HG02840 (cell line): ENCODE results near the gene SLN.

ENCODE experiments used
- ATAC-seq: cut with Tn5 transposase; IDR thresholded peaks from one replicate; pipeline ENCODE4 v1.9.1; 2021; ENCODE audit warnings: mild to moderate bottlenecking, moderate library complexity, moderate number of reproducible peaks; ENCODE audit not compliant: unreplicated experiment, low FRiP score

SLN gene

DNA sequence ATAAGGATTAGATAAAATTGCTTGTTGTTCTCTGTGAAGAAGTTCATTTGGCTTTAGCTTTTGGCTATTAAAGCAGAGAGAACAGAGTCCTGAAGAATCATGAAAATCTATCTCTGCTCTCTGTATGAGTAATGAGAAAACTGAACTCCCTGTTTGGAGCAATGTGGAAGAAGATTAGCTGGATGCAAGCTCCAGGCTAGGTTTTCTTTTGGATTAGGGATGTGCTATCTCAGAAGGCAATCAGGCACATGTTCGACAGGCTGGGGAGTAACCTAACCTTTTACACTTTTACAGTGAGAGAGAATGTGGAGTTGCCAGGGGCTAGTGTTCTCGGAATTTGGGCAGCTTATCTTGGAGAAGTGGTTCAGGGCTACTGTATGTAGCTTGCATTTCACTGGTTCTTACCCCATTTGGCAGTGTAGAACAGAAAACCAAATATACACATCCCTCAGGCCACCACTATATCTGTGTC lies 8.5 kb upstream of the SLN start:
- ATAC-seq, result no peak

DNA sequence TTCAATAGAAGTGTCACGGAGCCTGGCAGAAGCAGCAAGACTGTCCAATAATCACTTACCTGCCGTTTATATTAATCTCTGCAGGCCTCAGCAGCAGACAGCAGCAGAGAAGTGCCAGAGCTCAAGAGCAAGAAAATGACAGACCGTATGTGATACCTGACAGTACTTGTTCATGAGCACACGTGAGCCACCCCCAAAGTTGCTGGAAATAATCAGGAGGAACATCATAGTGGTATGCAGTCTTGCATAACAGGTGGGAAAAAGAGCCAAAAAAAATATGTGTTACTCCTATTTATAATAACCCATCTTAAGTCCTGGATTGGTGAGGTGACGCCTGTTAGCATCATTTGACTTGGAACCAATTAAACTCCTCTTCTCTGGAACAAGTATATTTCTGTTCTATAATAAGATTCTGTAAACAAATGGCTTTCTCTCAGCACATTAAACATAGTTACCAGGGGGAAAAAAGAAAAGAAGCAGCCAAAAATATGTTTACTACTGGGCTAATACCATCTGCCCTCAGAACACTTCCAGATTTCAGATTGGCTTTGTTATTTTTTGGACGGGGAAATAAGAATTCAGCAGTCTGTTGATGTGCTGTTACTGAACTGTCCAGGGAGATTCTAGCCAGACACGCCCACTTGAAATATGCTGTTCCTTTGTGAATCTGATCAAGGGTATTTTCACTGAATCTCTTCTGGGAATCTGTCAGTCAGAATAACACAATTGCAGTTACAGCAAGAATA lies 7.9 kb upstream of the SLN start:
- ATAC-seq, result no peak

DNA sequence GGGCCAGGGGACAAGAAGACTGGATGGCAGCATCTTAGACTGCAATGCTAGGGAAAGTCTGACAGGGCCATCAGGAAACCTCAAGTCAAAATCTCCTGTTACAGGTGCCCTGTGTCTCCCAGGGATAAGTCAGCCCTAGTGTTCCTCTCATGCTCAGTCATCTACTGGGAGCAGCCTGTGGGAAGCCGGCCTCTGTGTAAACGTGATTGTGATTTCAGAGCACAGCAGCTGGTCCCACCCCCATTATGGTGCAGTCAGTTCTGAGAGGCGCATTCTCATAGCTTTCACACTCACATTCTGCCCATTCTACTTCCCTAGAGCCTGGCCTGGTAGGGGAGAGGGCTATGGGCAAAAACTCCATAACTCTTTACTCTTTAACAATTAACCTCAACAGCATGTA lies 7.2 kb upstream of the SLN start:
- no peak for ATAC-seq

DNA sequence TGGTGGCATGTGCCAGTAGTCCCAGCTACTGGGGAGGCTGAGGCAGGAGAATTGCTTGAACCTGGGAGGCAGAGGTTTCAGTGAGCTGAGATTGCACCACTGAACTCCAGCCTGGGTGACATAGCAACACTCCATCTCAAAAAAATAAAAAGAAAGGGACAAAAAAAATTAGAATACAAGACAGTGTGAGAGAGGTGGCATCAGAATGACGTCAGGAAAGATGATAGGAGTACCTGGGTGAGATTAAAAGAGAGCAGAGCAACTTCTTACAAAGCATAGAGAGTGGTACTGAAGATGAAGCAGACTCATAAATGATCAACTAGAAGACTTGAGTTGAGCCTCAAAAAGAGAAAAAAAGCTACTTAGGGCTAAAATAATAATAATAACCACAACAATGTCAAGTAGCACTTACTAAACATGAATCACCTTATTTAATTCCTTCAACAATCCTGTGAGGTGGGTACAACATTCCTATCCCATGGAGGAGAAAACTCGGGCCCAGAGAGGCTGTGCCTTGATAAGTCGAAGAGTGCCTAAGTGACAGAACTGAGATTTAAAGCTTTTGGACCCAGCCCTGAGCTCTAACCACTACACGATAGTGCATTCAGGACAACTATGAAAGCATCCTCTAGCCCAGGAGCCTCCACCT lies 5.2 kb upstream of the SLN start:
- no peak for ATAC-seq

DNA sequence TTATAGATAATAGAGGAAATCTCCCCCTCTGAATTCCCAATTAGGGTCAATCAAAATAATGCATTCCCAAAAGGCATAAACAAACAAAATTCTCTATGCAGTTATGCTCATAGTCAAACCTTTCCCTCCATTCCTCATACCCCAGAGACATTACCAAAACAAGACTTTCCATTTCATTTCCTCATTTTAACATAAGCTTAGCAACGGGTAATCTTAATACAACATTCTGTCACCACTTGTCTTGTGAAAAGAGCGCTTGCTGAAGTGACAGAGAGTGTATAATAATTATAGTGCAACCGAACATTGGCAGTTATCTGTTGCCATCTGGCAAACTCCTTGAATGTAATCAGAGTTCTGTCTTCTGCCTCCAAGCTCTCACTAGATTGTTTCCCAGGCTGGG lies 1.2 kb upstream of the SLN start:
- no peak for ATAC-seq

DNA sequence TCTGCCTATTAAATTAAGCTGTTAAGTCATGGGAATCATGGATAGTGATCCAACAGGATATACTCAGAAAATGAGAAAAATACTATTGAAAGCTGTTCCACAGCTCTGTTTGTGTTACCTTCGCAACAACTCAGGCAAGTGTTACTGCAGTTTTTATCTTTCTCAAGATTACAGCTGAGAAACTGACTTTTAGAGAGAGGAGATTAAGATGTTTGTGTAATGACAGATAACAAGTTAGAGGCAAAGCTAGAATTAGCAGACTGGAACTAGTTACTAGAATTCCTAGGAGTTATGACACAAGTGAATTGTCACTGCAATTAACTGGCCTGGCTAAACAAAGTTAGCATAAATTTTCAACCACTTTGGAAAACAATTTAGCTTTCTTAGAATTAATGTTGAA lies 1.6 kb downstream of the SLN start:
- no peak for ATAC-seq

DNA sequence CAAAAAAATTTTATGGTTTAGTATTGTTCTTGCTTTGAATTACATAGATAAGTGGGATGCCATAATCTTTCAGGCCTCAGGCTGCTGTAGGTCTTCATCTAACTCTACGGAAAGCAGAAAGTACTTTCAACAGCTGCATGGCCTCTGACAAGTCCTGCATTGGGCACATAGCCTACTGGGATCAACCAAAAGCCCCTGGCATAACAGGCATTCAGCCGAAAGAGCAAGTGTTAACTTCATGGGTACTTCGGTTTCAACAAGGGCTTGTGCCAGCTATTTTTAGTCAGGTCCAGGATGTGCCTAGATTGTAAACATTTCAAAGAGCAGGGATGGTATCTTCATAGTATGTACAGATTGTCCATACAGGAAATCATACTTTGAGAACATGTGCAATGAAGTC lies 3.1 kb downstream of the SLN start:
- no peak for ATAC-seq

DNA sequence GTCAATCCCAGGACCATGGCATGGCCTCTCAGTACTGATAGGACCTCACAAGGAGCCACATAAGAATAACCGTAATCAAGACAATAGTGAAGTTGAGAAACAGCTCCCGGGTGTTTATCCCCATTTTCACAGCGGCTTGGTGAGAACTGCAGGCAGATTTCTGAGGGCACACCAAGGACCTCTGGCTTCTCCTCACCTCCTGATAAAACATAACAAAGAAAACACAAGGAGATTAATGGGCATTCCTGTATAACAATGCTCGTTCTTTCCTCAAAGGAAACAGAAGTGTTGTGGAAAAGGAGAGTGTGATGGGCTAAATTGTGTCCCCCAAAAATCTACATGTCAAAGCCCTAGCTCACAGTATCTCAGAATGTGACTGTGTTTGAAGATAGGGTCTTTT lies 4.0 kb downstream of the SLN start:
- ATAC-seq, result no peak

DNA sequence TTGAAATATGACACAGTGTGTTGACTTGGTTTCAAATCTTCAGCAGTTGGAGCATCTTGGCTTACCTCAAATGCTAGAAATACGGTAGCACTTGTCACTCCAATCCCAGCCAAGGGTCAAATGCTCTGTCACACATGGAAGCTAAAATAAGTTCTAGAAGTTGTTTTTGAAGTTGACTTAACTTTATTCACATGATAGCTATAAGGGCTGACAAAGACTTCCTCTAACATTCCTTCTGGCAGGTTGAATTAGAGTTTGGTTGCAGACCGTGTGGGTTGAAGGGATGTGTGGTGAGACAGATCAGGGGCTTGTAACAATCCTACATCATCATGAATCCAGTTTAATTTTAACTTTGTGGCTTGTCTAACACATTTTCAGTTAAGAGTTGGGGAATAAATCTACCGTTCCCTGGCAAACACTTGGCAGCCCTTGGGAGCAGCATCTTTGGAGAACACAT lies 4.6 kb downstream of the SLN start:
- no peak for ATAC-seq

DNA sequence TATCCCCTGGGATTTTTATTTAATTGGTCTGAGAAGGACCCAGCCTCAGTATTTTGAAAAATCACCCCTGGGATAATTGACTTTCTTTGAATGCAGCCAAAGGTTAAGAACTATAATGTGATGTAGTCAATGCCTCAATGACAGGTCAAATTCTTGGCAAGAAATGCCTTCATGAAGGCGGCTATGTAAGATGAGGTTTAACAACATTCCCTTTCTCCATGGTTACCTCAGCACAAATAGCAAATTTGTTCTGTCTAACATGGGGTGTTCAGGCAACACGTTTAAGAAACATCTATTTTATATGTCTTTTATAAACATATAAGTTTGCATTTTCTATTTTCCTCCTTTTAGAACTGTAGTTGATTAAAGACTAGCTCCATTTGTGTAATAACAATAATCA lies 5.3 kb downstream of the SLN start:
- ATAC-seq, result no peak

DNA sequence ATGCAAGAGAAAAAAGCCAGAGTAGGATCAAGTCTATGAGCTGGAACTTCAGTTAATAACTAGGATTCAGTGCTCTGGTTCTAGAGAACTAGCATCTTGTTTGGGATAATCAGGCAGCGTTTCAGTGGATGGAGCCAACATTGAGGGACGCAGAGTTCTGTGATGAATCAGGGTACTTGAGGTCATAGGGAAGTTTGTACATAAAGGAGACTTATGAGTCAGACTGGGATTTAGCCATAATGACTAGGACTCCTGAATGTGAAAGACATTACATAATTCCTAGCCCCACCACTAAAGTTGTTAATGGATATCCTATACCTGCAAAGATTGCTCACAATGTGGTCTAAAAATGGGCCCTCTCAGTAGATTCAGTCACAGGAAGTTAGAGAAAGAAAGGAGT lies 6.8 kb downstream of the SLN start:
- ATAC-seq, result no peak

DNA sequence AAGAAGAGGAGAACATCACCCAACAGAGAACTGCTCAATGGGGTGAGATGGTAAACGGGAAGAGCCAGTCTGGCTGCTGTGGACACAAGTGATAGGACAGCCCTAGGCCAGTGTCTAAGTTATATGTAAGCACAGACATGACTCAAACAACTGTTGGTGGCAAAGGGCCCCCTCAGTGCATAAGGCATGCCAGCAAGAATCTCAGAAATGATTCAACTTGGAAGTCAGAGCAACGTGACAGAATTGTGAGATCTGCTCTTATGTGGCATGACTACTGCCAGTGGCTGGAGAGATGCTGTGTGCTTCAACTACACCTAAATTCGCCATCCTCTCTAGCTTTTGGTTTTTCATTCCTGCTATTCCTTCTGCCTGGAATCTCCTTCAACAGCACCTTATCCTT lies 7.4 kb downstream of the SLN start:
- no peak for ATAC-seq

DNA sequence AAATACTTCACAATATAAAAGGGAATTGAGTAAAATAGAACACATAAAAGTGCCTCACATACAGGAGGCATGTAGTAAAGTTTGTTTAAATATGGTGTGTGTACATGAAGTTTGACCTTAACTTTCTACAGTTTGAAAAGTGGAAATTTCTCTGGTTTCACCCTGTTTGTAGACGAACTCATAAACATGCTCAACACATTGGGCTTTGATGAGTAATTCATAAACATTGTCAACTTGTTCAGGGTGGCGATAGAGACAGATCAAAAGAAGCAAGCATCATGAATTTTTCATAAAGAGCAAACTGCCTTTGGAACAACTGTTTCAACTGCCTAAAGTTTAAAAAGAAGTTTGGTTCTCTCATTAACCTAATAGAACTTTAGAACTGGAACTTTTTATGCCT lies 9.1 kb downstream of the SLN start:
- ATAC-seq, result no peak

DNA sequence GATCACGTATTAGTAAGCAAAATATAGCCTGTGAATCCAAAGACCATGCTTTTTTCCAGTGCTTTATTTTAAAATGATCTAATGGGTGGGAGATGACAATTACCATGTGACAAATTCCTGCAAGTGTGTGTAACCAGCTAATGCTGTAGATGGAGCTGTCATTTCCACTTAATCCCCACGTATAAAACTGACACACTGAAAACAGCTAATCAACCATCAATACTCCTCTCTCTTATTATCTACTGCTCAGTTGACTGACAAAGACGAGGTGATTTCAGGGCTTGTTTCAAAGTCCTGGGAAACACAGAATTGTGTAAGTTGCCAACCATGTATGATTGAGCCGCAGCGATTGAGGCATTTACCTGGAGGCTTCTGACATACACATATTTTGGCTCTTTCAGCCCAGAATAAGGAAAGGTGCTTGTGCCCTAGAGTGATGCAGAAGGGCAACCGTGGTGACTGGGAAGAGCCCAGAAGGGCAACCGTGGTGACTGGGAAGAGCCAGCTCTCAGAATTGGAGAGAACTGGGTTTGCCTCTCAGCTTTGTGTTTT lies 9.7 kb downstream of the SLN start:
- no peak for ATAC-seq

DNA sequence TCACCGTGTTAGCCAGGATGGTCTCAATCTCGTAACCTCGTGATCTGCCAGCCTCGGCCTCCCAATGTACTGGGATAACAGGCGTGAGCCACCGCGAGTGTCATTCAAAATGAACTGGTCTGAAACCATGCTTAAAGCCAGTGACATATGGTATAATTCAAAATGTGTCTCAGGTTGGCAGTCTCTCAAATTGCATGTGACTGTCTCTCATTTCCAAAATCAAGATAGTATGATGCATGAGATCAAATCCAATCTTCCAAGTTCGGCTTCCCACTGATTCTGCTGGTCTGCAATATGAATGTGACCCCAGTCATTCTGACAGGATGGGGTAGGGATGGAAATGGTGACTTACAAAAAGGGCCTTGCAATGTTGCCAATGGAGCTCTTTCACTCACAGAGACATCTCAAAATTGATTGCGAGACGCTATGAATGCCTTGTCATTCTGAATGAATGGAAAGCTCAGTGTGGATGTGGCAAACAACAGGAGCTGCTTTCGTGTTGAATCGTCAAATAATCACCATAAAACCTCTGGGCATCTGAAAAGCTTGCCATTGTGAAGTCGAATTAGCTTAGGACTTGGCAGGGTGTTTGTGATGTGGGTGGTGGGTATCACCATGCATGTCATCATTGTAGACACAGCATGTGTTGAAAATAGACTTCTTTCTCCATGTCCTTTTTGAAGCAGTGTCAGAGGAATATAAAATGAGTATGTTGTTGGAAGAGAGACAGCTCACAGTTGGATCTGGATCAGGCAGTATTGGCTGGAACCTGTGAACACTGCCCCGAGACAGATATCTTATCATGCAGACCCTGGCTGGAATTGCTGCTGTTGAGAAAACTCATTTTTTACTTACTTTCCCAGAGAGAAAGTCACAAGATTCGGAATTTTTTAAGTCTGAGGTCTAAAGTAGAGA lies 12.2 kb downstream of the SLN start:
- no peak for ATAC-seq

DNA sequence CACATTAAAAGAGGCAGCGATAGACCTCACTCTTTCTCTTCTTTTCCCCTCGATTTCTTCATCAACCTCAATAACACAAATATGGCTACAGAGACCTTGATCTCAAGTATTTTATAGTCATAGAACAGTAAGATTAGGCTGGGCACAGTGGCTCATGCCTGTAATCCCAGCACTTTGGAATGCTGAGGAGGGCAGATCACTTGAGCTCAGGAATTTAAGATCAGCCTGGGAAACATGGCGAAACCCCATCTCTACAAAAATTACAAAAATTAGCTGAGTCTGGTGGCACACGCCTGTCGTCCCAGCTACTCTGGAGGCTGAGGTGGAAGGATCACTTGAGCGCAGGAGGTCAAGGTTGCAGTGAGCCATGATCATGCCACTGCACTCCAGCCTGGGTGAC lies 14.6 kb downstream of the SLN start:
- ATAC-seq, result no peak

DNA sequence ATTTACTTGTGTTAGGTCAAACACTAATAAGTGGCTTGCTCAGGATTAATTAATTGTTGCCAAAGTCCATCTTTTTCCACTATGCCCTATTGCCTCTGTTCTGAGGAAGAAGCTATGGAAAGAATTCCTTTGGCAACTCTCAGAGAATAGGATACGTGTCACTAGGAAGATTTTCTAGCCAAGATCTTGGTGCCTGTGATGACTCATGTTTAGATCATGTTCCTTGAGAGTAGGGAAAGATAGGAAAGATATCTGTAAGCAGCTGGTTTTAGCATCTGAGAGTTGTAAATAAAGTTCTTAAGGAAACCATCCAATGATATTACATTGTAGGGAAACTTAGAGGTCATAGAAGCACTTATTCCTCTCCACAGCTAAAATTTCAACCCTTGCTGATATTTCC lies 15.7 kb downstream of the SLN start:
- ATAC-seq, result no peak

DNA sequence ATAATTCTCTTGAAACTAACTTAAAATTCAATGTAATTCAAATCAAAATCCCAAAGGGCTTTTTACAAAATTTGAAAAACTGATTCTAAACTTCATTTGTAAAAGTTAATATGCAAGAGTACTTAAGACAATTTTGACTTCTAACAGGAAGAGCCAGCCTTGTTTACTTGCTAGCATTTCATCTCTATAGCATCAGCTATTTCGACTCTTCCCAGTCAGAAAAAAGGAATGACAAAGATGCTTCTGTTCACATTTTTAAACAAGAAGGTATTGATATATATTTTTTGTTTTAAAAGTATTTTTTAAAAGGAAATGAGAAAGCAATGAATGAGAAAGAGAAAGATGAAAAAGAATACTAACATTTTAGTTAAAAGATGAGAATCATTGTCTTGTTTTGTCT lies 16.4 kb downstream of the SLN start:
- no peak for ATAC-seq

DNA sequence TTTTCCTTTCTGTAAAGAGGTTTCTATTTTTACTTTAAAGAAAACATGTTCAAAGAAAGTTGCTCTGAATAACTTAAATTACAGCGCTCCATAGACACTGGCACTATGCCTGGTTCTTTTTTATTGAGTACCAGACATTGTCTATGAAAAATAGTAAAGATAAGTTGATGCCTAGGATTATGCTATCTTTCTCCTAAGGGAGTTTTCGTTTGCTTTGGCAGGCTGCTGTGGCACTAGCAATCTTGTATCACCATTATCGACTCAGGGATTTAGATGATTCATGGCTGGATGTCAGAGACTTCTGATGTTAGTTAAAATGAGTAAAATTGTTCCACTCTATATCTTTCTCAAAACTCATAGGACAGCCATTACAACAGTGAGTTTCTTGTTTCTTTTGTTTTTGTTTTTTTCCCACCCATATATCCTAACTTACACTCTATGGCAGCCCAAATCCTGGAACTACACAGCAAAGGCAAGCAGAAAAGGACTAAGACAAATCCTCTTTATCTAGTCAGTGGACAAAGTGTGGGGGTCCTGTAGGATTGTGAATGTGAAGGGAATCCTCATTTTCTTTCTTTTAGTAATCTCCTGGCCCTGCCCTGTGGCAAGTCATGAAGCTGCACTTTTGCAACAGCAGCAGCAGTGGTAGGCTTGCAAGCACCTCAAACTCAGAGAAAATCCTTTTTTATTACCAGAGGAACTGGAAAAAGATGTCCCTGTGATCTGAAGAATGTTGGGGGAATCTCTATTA lies 20.7 kb downstream of the SLN start:
- no peak for ATAC-seq
